Measurements from ENCODE around the gene FBXO10. TPM values are rescaled to one million over a fixed set of nuclear protein-coding genes. Genes with fewer than 3 reads are reported as not detected.

The FBXO10 gene
- total RNA-seq, 1 experiment from 2014 or later: 5.1 TPM

DNA sequence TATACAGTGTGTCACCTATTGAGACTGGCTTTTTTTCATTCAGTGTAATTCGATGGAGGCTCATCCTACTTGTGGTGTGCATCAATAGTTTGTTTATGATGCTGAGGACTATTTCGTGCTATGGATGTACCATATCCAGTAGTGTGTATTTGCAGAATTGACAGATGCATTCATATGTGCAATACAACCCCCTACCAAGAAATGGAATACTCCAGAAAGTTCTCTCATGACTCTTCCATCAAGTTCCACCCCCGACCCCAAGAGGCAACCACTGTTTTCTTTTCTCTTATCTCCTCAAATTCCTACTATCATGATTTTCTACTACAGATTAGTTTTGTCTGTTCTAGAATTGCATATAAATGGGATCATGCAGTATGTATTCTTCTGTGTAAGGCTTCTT is 21.9 kb downstream of the FBXO10 start:
- DNase-seq (ENCODE audit: low read depth in 1 of 2, low spot score in 2 of 2): no peak
- Histone ChIP-seq H3K4me1 (replicated peaks) (no peaks in the 10 kb centered on the region), H3K9me3 (replicated peaks) (no peaks in the 10 kb centered on the region)

DNA sequence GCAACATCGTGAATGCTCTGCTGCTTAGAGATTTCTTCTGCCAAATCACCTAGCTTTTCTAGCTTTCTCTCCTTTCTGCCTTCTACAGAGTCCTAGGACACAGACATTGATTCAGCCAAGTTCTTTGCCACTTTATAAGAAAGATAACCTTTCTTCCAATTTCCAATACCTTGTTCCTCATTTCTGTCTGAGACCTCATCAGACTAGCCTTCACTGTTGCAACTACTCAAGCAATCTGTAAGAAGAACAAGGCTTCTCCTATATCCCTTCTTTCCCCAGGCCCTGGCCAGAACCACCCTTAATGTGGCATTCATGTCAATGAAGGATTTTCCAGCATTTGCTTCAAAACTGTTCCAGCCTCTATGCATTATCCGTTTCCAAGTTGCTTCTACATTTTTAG is 24.3 kb downstream of the FBXO10 start:
- Histone ChIP-seq H3K4me3 (no peak overlapping the region), H3K9me3 (replicated peaks) (no peaks in the 10 kb centered on the region), H3K36me3 (no peaks in the 10 kb centered on the region), H3K27me3 (replicated peaks) (no peaks in the 10 kb centered on the region), H3K4me1 (replicated peaks) (peaks cover 6% of the 10 kb centered on the region), H3K27ac (no peak overlapping the region)
- DNase-seq (ENCODE audit: low read depth in 1 of 2, low spot score in 2 of 2): no peak

More for the DNA sequence above, 21.9 kb downstream of the FBXO10 start:
- no peaks in the 10 kb centered on the region for H3K36me3 ChIP-seq
- H3K27me3 ChIP-seq (replicated peaks): no peaks in the 10 kb centered on the region
- H3K27ac ChIP-seq: no peak overlapping the region
- no peak overlapping the region for H3K4me3 ChIP-seq

DNA sequence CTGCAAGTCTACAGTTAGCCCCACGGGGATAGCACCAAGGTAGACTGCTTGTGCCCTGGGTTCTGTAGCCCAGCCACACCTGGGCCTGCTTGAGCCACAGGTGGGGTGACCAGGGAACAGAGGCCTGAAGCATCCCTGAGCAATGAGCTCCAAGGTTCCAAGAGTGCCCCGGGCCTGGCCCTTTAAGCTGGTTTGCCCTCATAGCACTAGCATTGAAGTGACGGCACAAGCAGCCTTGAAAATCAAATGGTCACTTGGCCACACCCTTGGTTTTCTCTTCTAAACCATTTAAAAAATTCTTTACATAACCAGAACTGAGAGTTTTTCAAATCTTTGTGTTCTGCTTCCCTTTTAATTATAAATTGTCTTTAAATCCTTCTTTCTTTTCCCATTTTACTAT is 24.7 kb downstream of the FBXO10 start:
- Histone ChIP-seq H3K4me3 (no peak overlapping the region), H3K27me3 (replicated peaks) (no peaks in the 10 kb centered on the region), H3K36me3 (no peaks in the 10 kb centered on the region), H3K9me3 (replicated peaks) (no peaks in the 10 kb centered on the region), H3K27ac (no peak overlapping the region), H3K4me1 (replicated peaks) (peaks cover 9% of the 10 kb centered on the region)
- DNase-seq (ENCODE audit: low read depth in 1 of 2, low spot score in 2 of 2): no peak

DNA sequence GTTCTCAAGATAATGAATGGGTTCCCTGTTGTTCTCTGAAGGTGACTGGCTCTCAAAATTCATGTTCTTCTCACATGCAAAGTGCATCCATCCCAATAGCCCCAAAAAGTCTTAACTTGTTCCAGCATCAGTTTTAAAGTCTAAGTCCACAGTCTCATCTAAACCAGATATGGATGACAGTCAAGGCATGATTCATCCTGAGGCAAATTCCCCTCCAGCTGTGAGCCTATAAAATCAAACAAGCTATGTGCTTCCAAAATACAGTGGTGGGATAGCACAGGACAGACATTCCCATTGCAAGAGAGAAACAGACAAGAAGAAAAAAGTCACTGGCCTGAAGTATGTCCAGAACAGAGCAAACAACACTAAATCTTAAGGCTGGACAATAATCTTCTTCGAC is 25.4 kb downstream of the FBXO10 start:
- Histone ChIP-seq H3K9me3 (replicated peaks) (no peaks in the 10 kb centered on the region), H3K4me3 (no peak overlapping the region), H3K27ac (no peak overlapping the region), H3K4me1 (replicated peaks) (peaks cover 9% of the 10 kb centered on the region), H3K27me3 (replicated peaks) (no peaks in the 10 kb centered on the region), H3K36me3 (no peaks in the 10 kb centered on the region)
- DNase-seq (ENCODE audit: low read depth in 1 of 2, low spot score in 2 of 2): no peak

DNA sequence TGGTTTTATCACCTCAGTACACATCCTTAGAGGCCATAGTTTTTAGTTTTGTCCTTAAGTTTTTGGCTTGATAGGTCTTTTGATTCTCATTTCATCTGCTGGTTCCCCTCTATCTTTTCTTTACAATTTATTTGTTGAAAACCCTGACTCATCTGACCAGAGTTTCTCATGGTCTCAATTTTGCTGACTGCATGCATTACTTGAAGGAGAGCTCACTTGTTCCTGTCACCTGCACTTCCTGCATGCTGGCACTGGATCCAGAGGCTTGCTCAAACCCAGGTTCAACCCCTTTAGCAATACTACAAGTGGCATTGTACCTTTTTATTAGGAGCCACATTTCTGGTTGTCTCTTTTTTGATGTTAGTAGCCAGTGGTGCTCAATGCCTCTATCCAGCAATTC is 26.7 kb downstream of the FBXO10 start:
- Histone ChIP-seq H3K36me3 (no peaks in the 10 kb centered on the region), H3K9me3 (replicated peaks) (no peaks in the 10 kb centered on the region), H3K27ac (no peak overlapping the region), H3K4me3 (no peak overlapping the region), H3K27me3 (replicated peaks) (no peaks in the 10 kb centered on the region), H3K4me1 (replicated peaks) (peaks cover 9% of the 10 kb centered on the region)
- DNase-seq (ENCODE audit: low read depth in 1 of 2, low spot score in 2 of 2): no peak

DNA sequence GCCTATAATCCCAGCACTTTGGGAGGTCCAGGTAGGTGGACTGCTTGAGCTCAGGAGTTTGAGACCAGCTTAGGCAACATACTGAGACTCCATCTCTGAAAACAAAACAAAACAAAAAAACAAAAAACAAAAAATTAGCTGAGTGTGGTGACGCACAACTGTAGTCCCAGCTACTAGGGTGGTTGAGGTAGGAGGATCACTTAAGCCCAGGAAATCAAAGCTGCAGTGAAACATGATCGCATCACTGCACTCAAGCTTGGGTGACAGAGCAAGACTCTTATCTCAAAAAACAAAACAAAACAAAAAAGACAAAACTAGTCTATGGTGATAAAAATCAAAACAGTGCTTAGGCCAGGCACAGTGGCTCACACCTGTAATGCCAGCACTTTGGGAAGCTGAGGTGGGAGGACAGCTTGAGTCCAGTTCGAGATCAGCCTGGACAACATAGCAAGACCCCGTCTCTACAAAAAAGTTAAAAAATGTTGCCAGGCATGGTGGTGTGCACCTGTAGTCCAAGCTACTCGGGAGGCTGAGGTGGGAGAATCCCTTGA is 28.8 kb downstream of the FBXO10 start:
- peak in 1 of 2 experiments; percentile 40 for DNase-seq (ENCODE audit: low read depth in 1 of 2, low spot score in 2 of 2)
- Histone ChIP-seq H3K27ac (no peak overlapping the region), H3K4me3 (no peak overlapping the region), H3K36me3 (no peaks in the 10 kb centered on the region), H3K9me3 (replicated peaks) (no peaks in the 10 kb centered on the region), H3K27me3 (replicated peaks) (no peaks in the 10 kb centered on the region), H3K4me1 (replicated peaks) (peaks cover 9% of the 10 kb centered on the region)

DNA sequence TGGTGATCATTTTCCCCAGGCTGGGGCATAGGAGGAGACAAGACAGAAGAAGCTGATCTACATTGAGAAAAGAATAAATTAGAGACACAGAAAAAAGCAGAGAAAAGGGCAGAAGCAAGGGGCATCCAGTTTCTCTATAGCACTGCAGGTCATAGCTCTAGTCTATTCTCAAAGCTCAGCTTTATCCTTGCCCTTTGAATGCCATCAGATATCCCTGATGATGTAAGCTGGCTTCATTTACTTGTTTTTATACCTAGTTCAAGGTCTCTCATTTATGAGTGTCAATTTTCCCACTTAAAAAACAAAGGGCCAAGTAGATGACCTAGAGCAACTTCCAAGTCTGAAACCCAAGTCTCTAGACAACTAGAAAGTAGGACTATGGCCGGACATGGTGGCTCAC is 32.7 kb downstream of the FBXO10 start:
- no peaks in the 10 kb centered on the region for H3K27me3 ChIP-seq (replicated peaks)
- H3K9me3 ChIP-seq (replicated peaks): no peaks in the 10 kb centered on the region
- H3K36me3 ChIP-seq: no peaks in the 10 kb centered on the region
- no peak overlapping the region for H3K4me3 ChIP-seq
- no peak overlapping the region for H3K27ac ChIP-seq
- peaks cover 9% of the 10 kb centered on the region for H3K4me1 ChIP-seq (replicated peaks)
- no peak for DNase-seq (ENCODE audit: low read depth in 1 of 2, low spot score in 2 of 2)

DNA sequence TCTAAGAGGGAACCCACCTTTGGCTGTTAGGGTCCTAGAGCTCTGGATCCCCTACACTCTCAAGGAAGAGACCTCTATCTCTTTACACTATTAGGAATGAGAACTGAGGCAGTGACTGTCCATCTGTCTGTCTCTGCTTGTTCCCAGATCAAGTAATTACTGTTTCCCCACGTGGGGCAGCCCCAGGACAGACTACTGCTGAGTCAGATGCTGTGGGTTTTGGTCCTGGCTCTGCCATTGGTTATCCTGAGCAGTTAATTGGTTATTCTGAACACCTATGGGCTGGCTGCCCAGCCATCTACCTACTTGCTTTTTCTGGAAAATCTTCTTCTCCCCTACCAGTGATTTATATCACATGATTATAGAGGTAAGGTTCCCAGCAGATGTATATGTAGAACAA is 33.3 kb downstream of the FBXO10 start:
- DNase-seq (ENCODE audit: low read depth in 1 of 2, low spot score in 2 of 2): no peak
- Histone ChIP-seq H3K9me3 (replicated peaks) (no peaks in the 10 kb centered on the region), H3K4me1 (replicated peaks) (peaks cover 9% of the 10 kb centered on the region), H3K36me3 (no peaks in the 10 kb centered on the region), H3K27ac (no peak overlapping the region), H3K27me3 (replicated peaks) (no peaks in the 10 kb centered on the region), H3K4me3 (no peak overlapping the region)

DNA sequence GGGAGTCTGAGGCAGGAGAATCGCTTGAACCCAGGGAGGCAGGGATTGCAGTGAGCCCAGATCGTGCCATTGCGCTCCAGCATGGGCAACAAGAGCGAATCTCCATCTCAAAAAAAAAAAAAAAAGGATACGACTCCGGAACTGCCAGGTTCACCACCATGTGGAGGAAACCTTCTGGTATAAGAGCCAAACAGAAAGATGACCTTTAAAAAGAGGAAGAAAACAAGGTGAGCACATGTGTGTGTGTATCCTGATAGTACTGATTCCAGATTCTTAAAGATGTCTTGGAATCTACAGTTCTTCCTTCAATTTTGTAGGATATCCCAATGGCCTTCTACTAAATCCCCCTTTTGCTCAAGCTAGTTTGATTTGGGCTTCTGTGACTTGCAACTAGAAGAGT is 33.7 kb downstream of the FBXO10 start:
- DNase-seq (ENCODE audit: low read depth in 1 of 2, low spot score in 2 of 2): no peak
- H3K27me3 ChIP-seq (replicated peaks): no peaks in the 10 kb centered on the region
- H3K27ac ChIP-seq: no peak overlapping the region

DNA sequence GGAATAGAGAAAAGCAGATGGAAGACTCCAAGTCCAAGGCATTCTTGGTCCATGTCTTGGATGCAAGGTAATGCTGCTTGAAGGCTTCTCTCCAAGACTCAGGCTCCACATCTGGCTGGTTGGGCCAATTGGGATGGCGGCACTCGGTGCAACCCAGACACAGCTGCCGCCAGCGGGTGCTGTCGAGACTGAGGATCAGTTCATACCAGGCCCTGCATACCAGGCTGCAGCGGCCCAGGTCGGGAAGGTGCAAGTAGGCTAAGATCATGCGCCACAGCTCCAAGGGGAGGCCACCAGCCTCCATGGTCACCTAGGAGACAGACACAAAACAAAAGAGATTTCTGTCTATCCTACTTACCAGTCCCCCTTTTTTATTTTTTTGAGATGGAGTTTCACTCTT is 34.7 kb downstream of the FBXO10 start:
- Histone ChIP-seq H3K4me1 (replicated peaks) (no peaks in the 10 kb centered on the region), H3K36me3 (no peaks in the 10 kb centered on the region), H3K27me3 (replicated peaks) (no peaks in the 10 kb centered on the region), H3K9me3 (replicated peaks) (no peaks in the 10 kb centered on the region), H3K4me3 (no peak overlapping the region), H3K27ac (no peak overlapping the region)
- no peak for DNase-seq (ENCODE audit: low read depth in 1 of 2, low spot score in 2 of 2)

More for the DNA sequence above, 33.7 kb downstream of the FBXO10 start:
- Histone ChIP-seq H3K36me3 (no peaks in the 10 kb centered on the region), H3K4me3 (no peak overlapping the region), H3K9me3 (replicated peaks) (no peaks in the 10 kb centered on the region), H3K4me1 (replicated peaks) (peaks cover 7% of the 10 kb centered on the region)

DNA sequence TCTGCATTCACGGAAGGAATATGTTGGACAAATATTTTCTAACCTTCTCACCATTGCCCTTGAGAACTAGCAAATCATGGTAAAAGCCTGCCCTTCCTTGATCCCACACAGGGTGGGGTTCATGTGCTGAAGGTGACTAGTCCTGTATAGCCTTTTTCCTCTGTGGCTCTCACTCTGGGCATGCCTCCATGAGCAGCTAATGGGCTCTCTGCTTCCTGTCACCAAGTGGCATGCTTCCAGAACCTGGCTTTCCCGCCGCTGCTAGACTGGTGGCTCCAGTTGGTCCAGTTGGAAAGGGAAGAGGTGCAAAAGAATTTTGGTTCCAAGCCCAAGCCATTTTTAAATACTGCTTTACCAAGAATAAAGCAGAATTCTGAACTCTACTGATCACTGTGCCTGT is 35.5 kb downstream of the FBXO10 start:
- H3K36me3 ChIP-seq: no peaks in the 10 kb centered on the region
- H3K4me3 ChIP-seq: no peak overlapping the region
- no peak overlapping the region for H3K27ac ChIP-seq
- no peaks in the 10 kb centered on the region for H3K27me3 ChIP-seq (replicated peaks)
- H3K9me3 ChIP-seq (replicated peaks): no peaks in the 10 kb centered on the region
- no peak for DNase-seq (ENCODE audit: low read depth in 1 of 2, low spot score in 2 of 2)
- no peaks in the 10 kb centered on the region for H3K4me1 ChIP-seq (replicated peaks)

DNA sequence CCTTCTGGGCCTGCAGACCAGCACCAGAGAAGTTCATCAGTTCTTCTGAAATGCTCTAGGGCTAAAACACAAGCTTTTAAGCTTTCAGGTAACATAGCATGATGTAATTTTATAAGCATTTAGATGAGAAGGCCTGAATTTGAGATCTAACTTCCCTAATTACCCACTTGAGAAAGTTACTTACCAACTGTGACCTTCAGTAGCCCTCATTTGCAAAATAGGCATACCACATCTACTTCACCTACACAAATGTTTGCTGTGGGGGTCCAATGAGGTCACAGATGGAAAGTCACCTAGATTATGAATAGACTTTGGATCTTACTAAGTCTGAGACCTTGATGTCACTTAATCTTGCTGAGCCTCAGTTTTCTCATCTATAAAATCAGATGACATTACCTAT is 36.5 kb downstream of the FBXO10 start:
- H3K4me1 ChIP-seq (replicated peaks): no peaks in the 10 kb centered on the region
- H3K4me3 ChIP-seq: no peak overlapping the region
- no peaks in the 10 kb centered on the region for H3K9me3 ChIP-seq (replicated peaks)
- H3K27ac ChIP-seq: no peak overlapping the region
- no peaks in the 10 kb centered on the region for H3K36me3 ChIP-seq
- DNase-seq (ENCODE audit: low read depth in 1 of 2, low spot score in 2 of 2): no peak
- H3K27me3 ChIP-seq (replicated peaks): no peaks in the 10 kb centered on the region

DNA sequence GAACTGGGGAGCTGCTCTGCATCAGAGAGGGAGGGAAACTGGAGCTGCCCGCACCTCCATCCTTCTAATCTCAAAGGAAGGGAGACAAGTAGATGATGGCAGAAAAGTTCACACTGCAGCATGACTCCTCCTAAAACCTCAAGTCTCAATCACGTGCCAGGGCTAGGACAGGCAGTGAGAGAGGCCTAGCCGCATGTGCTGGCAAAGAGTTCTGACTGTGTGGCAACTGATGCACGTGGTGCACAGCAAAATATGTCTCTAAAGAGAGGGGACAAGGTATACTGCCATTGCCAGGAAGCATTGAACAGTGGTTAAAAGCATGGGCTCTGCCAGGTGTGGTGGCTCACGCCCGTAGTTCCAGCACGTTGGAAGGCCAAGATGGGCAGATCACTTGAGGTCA is 38.1 kb downstream of the FBXO10 start:
- DNase-seq (ENCODE audit: low read depth in 1 of 2, low spot score in 2 of 2): no peak
- no peaks in the 10 kb centered on the region for H3K9me3 ChIP-seq (replicated peaks)
- H3K36me3 ChIP-seq: no peaks in the 10 kb centered on the region
- no peaks in the 10 kb centered on the region for H3K4me1 ChIP-seq (replicated peaks)
- no peak overlapping the region for H3K27ac ChIP-seq
- H3K4me3 ChIP-seq: no peak overlapping the region
- no peaks in the 10 kb centered on the region for H3K27me3 ChIP-seq (replicated peaks)

DNA sequence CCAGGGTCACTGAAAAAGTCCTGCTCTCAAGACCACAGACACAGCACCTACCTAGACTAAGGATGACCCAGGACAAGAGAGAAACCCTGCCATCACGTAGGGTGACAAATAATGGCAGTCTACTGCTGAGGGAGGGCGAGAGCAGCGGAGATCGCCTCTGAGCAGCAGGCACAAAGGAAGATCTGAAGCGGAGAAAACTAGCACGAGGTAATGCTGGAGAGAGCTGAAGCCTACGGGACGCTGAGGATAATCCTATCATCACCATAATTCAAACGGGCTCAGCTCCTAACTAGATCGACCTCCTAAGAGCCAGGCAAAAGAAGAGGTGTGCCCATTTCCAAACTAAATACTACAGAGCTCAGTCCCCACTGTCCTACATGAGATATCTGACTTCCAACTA is 41.3 kb downstream of the FBXO10 start:
- no peak overlapping the region for H3K27ac ChIP-seq
- no peak overlapping the region for H3K4me3 ChIP-seq
- no peaks in the 10 kb centered on the region for H3K36me3 ChIP-seq
- no peaks in the 10 kb centered on the region for H3K4me1 ChIP-seq (replicated peaks)
- no peak for DNase-seq (ENCODE audit: low read depth in 1 of 2, low spot score in 2 of 2)
- no peaks in the 10 kb centered on the region for H3K27me3 ChIP-seq (replicated peaks)
- H3K9me3 ChIP-seq (replicated peaks): no peaks in the 10 kb centered on the region

DNA sequence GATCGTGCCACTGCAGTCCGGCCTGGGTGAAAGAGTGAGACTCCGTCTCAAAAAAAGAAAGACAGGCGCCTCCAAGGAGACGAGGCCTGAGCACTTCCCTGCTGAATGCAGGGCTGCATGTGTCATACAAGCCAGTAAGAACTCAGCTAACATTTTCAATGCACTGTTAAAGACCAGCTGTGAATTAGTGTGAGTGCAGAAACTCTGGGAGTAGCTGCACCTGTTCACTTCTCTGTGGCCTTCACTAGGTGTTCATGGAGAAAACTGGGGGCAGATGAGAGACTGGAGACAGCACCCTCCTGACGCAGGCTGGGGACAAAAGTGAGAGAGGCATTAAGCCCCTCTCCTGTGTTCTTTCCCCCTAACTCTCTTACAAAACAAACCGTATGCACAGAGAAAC is 41.8 kb downstream of the FBXO10 start:
- Histone ChIP-seq H3K36me3 (no peaks in the 10 kb centered on the region), H3K27me3 (replicated peaks) (no peaks in the 10 kb centered on the region), H3K27ac (no peak overlapping the region), H3K4me1 (replicated peaks) (no peaks in the 10 kb centered on the region), H3K9me3 (replicated peaks) (no peaks in the 10 kb centered on the region), H3K4me3 (no peak overlapping the region)
- no peak for DNase-seq (ENCODE audit: low read depth in 1 of 2, low spot score in 2 of 2)

All from SJSA1 (cell line).